Activated CD4-positive, alpha-beta memory T cell treated with anti-CD3 and anti-CD28 coated beads for 36 hours (primary cell): ENCODE results near the gene SYT9. TPM values are rescaled to one million over a fixed set of nuclear protein-coding genes. Genes with fewer than 3 reads are reported as not detected.

Source experiments
- CTCF ChIA-PET: fragments of 350-600 bp; sonication (Branson Sonifier 250); formaldehyde crosslinking; loops from one replicate; lab custom pipeline; 2021; ENCODE audit warnings: antibody characterized with exemption, inconsistent platforms; lab: Charles Lee
- POLR2A ChIA-PET: fragments of 350-600 bp; sonication (Branson Sonifier 250); formaldehyde crosslinking; loops from one replicate; lab custom pipeline; 2021; ENCODE audit warnings: antibody characterized with exemption; lab: Charles Lee
- DNase-seq: peaks from one replicate; pipeline ENCODE4 v3.0.0-alpha.2; 2020
- H3K27ac Mint-ChIP-seq: one replicate; pipeline ENCODE4 v1.8.0; 2021; ENCODE audit warnings: mixed read lengths
- H3K27me3 Mint-ChIP-seq: one replicate; pipeline ENCODE4 v1.8.0; 2021; ENCODE audit warnings: mixed read lengths
- H3K36me3 Mint-ChIP-seq: one replicate; pipeline ENCODE4 v1.8.0; 2021; ENCODE audit warnings: mixed read lengths
- H3K4me1 Mint-ChIP-seq: one replicate; pipeline ENCODE4 v1.8.0; 2021; ENCODE audit warnings: low read depth, mixed read lengths
- H3K4me3 Mint-ChIP-seq: one replicate; pipeline ENCODE4 v1.8.0; 2021; ENCODE audit warnings: mild to moderate bottlenecking, mixed read lengths
- H3K9me3 Mint-ChIP-seq: one replicate; pipeline ENCODE4 v1.8.0; 2021; ENCODE audit warnings: mixed read lengths
- intact Hi-C: fragments of 100-400 bp; cut with micrococcal nuclease; formaldehyde crosslinking; loops from one replicate; pipeline ENCODE4 v1.15.1; 2023
- total RNA-seq, 2 experiments: library from RNA; stranded (reverse); gene quantifications; one replicate each; pipeline ENCODE4 v1.2.3, GENCODE V29; 2021

The SYT9 gene
- total RNA-seq, 2 experiments from 2014 or later: not detected

DNA sequence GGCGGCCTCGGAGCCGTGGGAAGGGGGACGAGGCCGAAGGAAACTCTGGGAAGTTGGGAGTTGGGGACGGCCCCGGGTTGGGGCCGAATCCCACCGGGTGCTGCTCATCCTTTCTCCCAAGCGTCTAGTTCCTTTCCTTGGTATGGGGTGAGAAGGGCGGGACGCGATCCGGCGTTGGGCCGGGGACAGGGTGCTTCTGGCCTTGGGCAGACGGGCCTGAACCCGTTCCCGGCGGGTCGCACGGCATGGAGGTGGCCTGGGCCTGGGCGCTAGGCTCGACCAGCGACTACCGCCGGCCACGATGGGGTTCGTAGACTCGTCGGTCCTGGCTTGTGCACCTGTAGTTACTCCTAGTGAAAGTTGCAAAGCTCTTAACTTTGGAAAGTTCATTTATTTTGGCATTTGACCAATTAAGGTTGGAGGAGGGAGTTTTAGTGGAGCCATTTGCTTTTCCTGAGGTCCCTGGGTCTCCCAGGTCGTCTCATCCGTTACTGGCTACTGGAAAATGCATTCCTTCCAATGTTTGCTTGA is 1.0 kb downstream of the SYT9 start:
- Mint-ChIP-seq H3K4me1 (peaks cover 4% of the 10 kb centered on the region), H3K36me3 (no peaks in the 10 kb centered on the region), H3K9me3 (peaks cover 2% of the 10 kb centered on the region), H3K27ac (no peak overlapping the region), H3K4me3 (no peak overlapping the region), H3K27me3 (peaks cover 47% of the 10 kb centered on the region)
- no peak for DNase-seq
- intact Hi-C loops: no loop called here
- POLR2A ChIA-PET: no interaction called here
- CTCF ChIA-PET: no interaction called here

GRCh38 chr11:7253800-7254199 is 2.1 kb downstream of the SYT9 start:
- ChIA-PET CTCF (no interaction called here), POLR2A (no interaction called here)
- H3K27me3 Mint-ChIP-seq: peaks cover 49% of the 10 kb centered on the region
- H3K36me3 Mint-ChIP-seq: no peaks in the 10 kb centered on the region
- no peak for DNase-seq
- no peak overlapping the region for H3K27ac Mint-ChIP-seq
- H3K4me1 Mint-ChIP-seq: peaks cover 4% of the 10 kb centered on the region
- intact Hi-C loops: no loop called here
- H3K9me3 Mint-ChIP-seq: no peaks in the 10 kb centered on the region
- no peak overlapping the region for H3K4me3 Mint-ChIP-seq

DNA sequence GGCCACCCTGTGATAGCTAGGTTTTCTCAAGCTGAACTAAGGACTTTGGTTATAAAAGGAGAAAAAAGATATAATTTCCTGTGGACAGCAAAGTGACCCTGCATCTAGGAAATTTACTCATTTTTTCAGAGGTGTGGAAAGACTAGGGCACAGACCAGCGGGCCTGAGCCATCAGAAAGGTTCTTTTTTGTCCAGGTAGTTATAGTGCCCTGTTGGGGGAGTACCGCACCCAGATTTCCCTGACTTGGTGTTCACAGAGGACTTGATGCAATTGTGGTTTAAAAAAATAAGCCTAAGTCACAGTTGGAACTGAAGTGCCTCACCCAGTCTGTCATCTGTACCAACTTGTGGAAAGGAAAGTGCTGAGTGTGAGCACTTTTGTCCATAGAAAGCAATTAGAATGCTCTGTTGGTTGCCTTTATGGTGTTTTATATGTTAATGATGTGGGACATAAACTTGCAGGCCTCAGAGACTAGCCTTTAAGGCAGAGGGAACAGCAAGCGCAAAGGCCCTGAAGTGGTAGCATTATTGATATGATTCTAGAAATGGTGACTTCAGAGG is 3.1 kb downstream of the SYT9 start:
- H3K27me3 Mint-ChIP-seq: peaks cover 46% of the 10 kb centered on the region
- POLR2A ChIA-PET: no interaction called here
- no peak for DNase-seq
- H3K4me1 Mint-ChIP-seq: peaks cover 4% of the 10 kb centered on the region
- CTCF ChIA-PET: no interaction called here
- no peak overlapping the region for H3K4me3 Mint-ChIP-seq
- H3K27ac Mint-ChIP-seq: no peak overlapping the region
- H3K9me3 Mint-ChIP-seq: no peaks in the 10 kb centered on the region
- H3K36me3 Mint-ChIP-seq: no peaks in the 10 kb centered on the region
- intact Hi-C loops: no loop called here

- Mint-ChIP-seq H3K27me3 (peaks cover 36% of the 10 kb centered on the region), H3K4me1 (peaks cover 4% of the 10 kb centered on the region), H3K27ac (no peak overlapping the region), H3K9me3 (no peaks in the 10 kb centered on the region), H3K36me3 (no peaks in the 10 kb centered on the region), H3K4me3 (no peak overlapping the region)
- ChIA-PET CTCF (no interaction called here), POLR2A (no interaction called here)
- no peak for DNase-seq
- intact Hi-C loops: no loop called here
These were observed 5.2 kb downstream of the SYT9 start for GRCh38 chr11:7256943-7257342.

GRCh38 chr11:7257724-7258123 is 6.0 kb downstream of the SYT9 start:
- ChIA-PET POLR2A (no interaction called here), CTCF (no interaction called here)
- H3K27ac Mint-ChIP-seq: no peak overlapping the region
- peaks cover 1% of the 10 kb centered on the region for H3K4me1 Mint-ChIP-seq
- H3K27me3 Mint-ChIP-seq: peaks cover 33% of the 10 kb centered on the region
- H3K9me3 Mint-ChIP-seq: no peaks in the 10 kb centered on the region
- no peak for DNase-seq
- intact Hi-C loops: no loop called here
- H3K36me3 Mint-ChIP-seq: no peaks in the 10 kb centered on the region
- H3K4me3 Mint-ChIP-seq: no peak overlapping the region

DNA sequence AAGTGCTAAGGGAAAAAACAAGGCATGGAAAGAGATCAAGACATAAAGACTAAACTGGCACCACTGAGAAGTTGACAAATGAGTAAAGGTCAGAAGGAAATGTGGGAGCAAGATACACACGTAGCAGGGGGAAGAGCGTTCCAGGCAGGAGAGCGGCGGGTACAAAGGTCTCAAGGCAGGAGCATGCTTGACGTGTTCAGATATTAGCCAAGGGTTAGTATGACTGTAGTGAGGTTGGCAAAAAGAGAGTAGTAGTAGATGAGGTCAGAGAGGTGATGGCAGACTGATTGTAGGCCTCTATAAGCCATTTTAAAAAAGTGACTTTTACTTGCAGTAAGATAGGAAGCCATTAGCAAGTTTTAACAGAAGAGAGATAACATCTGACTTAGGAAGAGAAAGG is 9.9 kb downstream of the SYT9 start:
- Mint-ChIP-seq H3K9me3 (no peaks in the 10 kb centered on the region), H3K4me3 (no peak overlapping the region), H3K27me3 (peaks cover 8% of the 10 kb centered on the region), H3K36me3 (no peaks in the 10 kb centered on the region), H3K4me1 (no peaks in the 10 kb centered on the region), H3K27ac (no peak overlapping the region)
- DNase-seq: no peak
- intact Hi-C loops: no loop called here
- ChIA-PET POLR2A (no interaction called here), CTCF (no interaction called here)

GRCh38 chr11:7262672-7263071 is 11.0 kb downstream of the SYT9 start:
- peaks cover 8% of the 10 kb centered on the region for H3K27me3 Mint-ChIP-seq
- no peak overlapping the region for H3K27ac Mint-ChIP-seq
- DNase-seq: no peak
- H3K4me3 Mint-ChIP-seq: no peak overlapping the region
- CTCF ChIA-PET: no interaction called here
- H3K4me1 Mint-ChIP-seq: no peaks in the 10 kb centered on the region
- intact Hi-C loops: no loop called here
- POLR2A ChIA-PET: no interaction called here
- no peaks in the 10 kb centered on the region for H3K9me3 Mint-ChIP-seq
- H3K36me3 Mint-ChIP-seq: no peaks in the 10 kb centered on the region

DNA sequence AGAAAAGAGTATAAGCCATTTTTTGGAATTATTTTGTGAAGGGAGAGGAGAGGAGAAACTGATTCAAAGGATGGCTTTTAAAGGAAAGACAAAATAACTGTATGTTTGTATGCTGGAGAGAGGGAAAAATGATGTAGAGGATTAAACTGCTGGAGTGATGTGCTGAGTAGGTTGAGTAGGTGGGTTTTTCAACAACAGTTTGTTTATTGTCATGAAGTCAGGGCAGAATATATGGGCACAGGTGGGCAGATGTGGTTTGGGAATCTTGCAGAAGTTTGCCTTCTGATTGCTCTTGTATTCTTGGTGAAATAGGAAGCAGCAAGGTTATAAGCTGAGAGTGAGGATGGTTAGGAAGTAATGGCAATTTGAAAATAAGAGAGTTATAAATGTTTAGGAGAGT is 12.1 kb downstream of the SYT9 start:
- Mint-ChIP-seq H3K27me3 (peaks cover 3% of the 10 kb centered on the region), H3K4me1 (no peaks in the 10 kb centered on the region), H3K27ac (no peak overlapping the region), H3K36me3 (no peaks in the 10 kb centered on the region), H3K9me3 (no peaks in the 10 kb centered on the region), H3K4me3 (no peak overlapping the region)
- ChIA-PET CTCF (no interaction called here), POLR2A (no interaction called here)
- intact Hi-C loops: no loop called here
- no peak for DNase-seq

- intact Hi-C loops: no loop called here
These were observed 17.1 kb downstream of the SYT9 start for GRCh38 chr11:7268758-7269157.

DNA sequence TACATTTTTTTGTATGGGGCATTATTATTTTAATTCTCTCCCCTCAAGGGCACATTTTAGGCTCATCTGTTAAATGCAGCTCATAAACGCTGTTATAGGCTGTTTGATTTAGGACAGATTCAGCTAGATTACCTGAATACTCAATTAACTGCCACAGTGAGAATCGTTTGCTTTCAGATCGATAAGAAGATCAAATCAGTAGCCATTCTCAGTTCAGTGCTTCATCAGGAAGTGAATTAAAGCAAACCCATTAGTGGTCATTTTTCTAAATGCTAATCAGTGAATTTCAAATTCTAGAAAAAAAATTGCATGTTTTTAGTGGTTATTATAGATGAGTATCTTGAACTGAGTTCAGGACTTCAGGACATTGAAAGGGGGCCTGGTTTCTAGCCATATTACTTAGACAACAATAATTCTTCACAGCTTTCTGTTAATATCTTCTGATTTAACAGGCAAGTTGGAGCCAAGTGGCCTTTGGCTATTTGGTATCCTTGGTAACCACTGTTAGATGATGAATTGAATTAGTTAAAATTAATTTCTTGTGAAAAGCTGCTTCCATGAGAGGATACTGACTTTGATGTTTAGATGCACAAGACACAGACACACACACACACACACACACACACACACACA is 18.6 kb downstream of the SYT9 start:
- POLR2A ChIA-PET: no interaction called here
- DNase-seq: no peak
- H3K9me3 Mint-ChIP-seq: no peaks in the 10 kb centered on the region
- no peak overlapping the region for H3K4me3 Mint-ChIP-seq
- intact Hi-C loops: no loop called here
- no peaks in the 10 kb centered on the region for H3K4me1 Mint-ChIP-seq
- CTCF ChIA-PET: interaction anchor here (1.1 kb wide), 1 partner anchor 9 kb away, joined by 3 read pairs; no protein-coding TSS in a partner anchor
- H3K27me3 Mint-ChIP-seq: no peaks in the 10 kb centered on the region
- no peak overlapping the region for H3K27ac Mint-ChIP-seq
- no peaks in the 10 kb centered on the region for H3K36me3 Mint-ChIP-seq

More at GRCh38 chr11:7268758-7269157, 17.1 kb downstream of the SYT9 start:
- ChIA-PET CTCF (no interaction called here), POLR2A (no interaction called here)
- Mint-ChIP-seq H3K4me1 (no peaks in the 10 kb centered on the region), H3K27me3 (no peaks in the 10 kb centered on the region), H3K36me3 (no peaks in the 10 kb centered on the region), H3K27ac (no peak overlapping the region), H3K4me3 (no peak overlapping the region), H3K9me3 (no peaks in the 10 kb centered on the region)
- DNase-seq: no peak

DNA sequence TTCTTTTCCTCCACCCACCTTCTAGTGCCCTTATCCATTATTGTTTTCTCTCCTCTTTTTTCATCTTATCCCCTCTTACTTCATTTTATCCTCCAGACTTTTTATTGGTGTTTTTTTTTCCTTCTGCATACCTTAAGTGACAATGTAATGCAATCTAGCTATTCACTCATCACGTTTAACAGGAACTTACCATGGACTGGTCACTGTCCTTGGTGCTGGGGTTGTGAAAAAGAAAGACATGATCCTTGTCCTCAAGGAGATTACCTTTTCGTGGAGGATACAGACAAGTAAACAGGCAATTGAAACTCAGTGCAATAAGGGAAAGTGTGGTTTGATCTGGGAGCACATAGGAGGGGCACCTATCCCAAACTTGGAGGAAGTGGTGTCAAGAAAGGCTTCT is 20.7 kb downstream of the SYT9 start:
- ChIA-PET POLR2A (no interaction called here), CTCF (no interaction called here)
- peaks cover 2% of the 10 kb centered on the region for H3K27me3 Mint-ChIP-seq
- no peaks in the 10 kb centered on the region for H3K36me3 Mint-ChIP-seq
- DNase-seq: no peak
- no peak overlapping the region for H3K4me3 Mint-ChIP-seq
- intact Hi-C loops: no loop called here
- no peaks in the 10 kb centered on the region for H3K4me1 Mint-ChIP-seq
- H3K9me3 Mint-ChIP-seq: no peaks in the 10 kb centered on the region
- H3K27ac Mint-ChIP-seq: no peak overlapping the region

DNA sequence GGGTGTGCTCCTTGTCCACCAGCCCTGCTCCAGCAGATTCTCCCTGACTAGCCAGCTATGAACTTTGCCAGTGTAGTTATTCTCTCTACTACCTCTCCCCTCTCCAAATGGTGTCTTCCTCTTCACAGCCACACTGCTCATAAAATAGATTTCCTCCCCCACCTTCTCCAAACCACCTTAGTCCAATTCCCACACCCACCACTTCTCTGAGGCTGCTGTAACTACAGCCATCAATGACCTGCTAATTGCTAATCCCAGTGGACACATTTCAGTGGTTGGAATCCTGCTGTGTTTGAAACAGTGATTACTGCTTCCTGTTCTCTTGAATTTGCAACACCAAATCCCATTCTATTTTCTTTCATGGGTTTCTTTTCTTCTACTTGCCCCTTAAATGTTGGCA is 23.4 kb downstream of the SYT9 start:
- intact Hi-C loops: no loop called here
- H3K9me3 Mint-ChIP-seq: no peaks in the 10 kb centered on the region

More for the DNA sequence above, 23.4 kb downstream of the SYT9 start:
- Mint-ChIP-seq H3K4me1 (no peaks in the 10 kb centered on the region), H3K27me3 (peaks cover 8% of the 10 kb centered on the region), H3K27ac (no peak overlapping the region), H3K4me3 (no peak overlapping the region), H3K36me3 (no peaks in the 10 kb centered on the region)
- no peak for DNase-seq
- CTCF ChIA-PET: interaction anchor here (1.2 kb wide), 1 partner anchor 177 kb away, joined by 3 read pairs; no protein-coding TSS in a partner anchor
- POLR2A ChIA-PET: no interaction called here
